GM19324 (cell line): ENCODE data around the gene RHBDD1.
A peak's percentile ranks its signal among the peaks of the same experiment; 100 is the strongest.

Experiments used
- ATAC-seq: cut with Tn5 transposase; IDR thresholded peaks from one replicate; pipeline ENCODE4 v1.9.1; 2021; ENCODE audit warnings: mild to moderate bottlenecking, moderate library complexity; ENCODE audit not compliant: unreplicated experiment, low FRiP score

The RHBDD1 gene

DNA sequence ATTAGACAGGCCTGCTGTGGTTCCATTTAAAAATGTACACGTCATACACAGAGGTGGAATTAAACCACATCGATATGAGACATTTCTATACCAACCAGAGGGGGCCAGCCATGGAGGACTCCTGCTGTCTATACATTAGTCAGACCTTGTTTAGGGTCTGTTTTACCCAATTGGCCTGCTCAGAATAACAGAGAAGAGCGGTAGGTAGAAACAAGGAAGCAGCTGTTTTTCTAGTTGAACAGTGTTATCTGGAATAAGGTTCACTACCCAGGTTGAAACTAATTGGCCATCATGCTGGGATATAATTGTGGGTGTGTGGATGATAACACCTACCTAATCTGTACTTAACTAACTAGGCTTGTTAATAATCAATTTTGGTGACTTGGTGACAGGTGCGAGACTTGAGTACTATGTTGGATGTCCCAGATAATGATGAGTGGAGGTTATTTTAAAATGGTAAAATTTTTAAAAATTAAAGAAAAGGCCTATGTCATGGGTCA lies 47.5 kb downstream of the RHBDD1 start:
- ATAC-seq, result no peak

DNA sequence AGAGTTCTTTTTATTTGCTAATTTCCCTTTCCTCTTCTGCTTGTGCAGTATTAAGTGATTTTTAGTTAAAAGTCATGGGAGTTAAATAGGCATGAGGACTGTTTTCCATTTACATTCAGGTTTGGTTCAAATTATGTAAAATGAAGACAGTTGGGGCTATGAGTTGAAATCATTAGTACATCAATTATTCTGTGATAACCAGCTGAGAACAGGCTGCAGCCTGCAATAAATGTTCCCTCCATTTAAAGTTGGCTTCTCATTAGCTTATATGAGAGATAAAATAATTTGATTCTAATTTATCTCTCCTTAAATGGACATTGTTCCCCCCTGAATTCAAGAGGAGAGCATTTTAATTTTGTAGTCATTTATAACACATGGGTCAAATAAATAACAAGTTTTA lies 48.3 kb downstream of the RHBDD1 start:
- no peak for ATAC-seq

DNA sequence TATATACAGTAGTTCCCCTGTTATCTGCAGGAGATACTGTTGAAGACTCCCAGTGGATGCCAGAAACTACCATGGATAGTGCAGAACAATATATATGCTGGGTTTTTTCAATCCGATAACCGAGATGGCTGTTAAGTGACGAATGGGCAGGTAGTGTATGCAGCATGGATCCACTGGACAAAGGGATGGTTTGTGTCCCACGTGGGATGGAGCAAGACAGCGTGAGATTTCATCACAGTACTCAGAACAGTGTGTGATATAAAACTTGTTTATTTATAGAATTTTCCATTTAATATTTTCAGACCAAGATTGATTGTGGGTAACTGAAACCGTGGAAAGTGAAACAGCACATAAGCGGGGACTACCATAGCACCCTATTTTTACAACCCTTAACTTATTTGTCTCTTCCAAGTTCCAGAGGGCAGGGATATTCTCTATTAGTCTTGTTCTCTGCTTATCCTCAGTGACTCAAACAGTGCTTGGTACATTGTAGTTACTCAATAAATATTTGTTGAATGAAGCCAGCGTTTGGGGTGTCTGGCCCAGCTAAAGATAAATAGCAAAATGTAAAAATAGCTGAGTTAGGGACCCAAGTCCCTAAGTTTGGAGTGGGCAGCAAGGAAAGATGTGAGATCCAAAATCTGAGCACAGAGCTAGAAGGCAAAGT lies 50.0 kb downstream of the RHBDD1 start:
- no peak for ATAC-seq

- ATAC-seq, result no peak
Observed at GRCh38 chr2:226887940-226888339, 52.1 kb downstream of the RHBDD1 start.

GRCh38 chr2:226888378-226888965 lies 52.6 kb downstream of the RHBDD1 start:
- ATAC-seq, result no peak

- no peak for ATAC-seq
Observed at GRCh38 chr2:226888971-226889370, 53.1 kb downstream of the RHBDD1 start.

- no peak for ATAC-seq
Observed at GRCh38 chr2:226890286-226890685, 54.4 kb downstream of the RHBDD1 start.

GRCh38 chr2:226891780-226892590 lies 56.1 kb downstream of the RHBDD1 start:
- ATAC-seq, result no peak

GRCh38 chr2:226892729-226893128 lies 56.9 kb downstream of the RHBDD1 start:
- ATAC-seq, result no peak

DNA sequence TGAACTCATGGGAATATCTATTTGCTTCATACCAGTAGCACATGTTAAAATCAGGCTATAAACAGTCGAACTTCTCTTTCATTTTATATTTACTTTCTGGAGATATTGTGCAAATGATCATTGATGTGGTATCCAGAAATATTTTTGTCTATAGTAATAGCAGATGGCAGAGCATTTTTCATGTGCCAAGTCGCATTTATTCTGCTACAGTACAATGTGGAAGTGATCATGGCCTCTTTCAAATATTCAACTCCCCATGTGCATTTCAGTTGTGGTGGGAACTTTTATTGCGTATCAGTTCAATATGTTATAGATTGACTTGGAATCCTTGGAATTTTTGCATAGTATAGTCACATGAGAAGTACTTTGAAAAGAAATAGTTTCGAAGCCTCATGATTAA lies 57.4 kb downstream of the RHBDD1 start:
- no peak for ATAC-seq

DNA sequence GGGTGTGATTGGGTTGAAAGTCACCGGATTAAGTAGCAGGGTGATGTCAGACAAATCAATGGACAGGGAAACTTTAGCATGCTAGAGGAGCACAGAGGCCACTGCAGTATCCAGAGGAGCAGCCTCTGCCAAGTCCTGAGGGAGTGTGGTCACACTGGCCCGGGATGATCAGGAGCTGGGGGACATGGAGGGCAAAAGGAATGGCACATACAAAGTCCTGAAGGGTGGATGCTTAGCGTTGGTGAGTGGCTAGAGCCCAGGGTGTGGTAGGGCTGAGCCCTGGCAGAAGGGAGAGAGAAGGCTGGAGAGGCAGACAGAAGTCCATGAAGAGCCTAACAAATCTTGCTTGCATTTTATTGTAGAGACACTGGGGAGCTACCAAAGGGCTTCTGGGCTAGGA lies 58.9 kb downstream of the RHBDD1 start:
- ATAC-seq, result no peak

GRCh38 chr2:226895579-226895978 lies 59.7 kb downstream of the RHBDD1 start:
- ATAC-seq, result no peak

- no peak for ATAC-seq
Observed at GRCh38 chr2:226898121-226898520, 62.3 kb downstream of the RHBDD1 start.

DNA sequence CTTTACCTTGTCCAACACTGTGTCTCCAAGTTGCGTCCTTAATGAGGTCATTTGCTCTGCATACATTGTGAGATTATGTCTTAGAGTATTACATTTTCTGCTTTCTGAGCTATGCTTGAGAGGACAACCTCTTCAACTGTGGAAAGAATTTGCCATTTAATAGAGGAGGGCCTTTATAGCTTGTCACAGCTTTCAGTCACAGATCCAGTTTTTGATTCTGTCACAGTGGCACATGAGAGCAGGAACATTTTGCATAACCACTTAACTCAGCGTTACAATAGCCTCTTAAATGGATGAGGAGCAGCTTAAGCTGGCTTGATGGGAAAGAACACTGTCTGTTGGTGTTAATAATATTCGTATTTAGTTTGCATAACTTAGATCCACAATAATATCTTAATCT lies 63.0 kb downstream of the RHBDD1 start:
- no peak for ATAC-seq

GRCh38 chr2:226902041-226902966 lies 66.5 kb downstream of the RHBDD1 start:
- ATAC-seq, result no peak

DNA sequence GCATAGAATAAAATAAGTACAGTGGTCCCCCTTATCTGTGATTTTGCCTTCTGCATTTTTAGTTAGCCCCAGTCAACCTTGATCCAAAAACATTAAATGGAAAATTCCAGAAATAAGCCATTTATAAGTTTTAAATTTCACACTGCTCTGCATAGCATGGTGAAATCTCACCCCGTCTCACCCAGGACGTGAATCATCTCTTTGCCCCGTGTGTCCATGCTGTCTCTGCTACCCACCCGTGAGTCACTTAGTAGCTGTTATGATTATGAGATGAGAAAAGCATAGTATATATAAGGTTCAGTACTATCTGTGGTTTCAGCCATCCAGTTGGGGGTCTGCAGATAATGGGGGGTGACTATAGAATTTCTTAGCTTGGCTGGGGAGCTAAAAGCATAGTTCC lies 67.3 kb downstream of the RHBDD1 start:
- ATAC-seq, result no peak

- ATAC-seq, result no peak
Observed at GRCh38 chr2:226904592-226904991, 68.7 kb downstream of the RHBDD1 start.

- ATAC-seq, result peak; percentile 32
Observed at GRCh38 chr2:226905718-226906117, 69.9 kb downstream of the RHBDD1 start.

DNA sequence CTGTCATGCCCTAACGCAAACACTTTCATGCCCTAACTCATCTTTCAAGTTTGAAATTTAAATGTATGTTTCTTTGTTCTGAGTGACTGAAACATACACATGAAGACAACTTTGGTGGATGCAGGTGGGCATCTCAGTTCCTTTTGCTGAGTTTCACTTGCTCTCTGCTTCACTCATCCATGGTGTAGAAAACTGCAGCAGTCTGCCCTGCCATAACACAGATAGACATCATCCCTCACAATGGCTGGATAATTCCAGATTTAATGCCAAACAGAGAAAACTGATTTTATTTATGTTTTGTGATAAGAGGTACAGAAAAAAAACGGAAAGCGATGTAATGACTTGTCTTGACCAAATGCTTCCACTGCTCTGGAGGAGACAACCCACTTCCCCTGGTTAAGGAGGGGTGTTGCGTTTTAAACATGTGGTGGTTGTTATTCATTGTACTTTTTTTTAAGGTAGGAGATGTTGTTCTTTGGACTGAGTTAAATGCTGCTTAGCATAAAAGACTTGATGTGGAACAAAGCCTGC lies 70.4 kb downstream of the RHBDD1 start:
- ATAC-seq, result peak; percentile 93

DNA sequence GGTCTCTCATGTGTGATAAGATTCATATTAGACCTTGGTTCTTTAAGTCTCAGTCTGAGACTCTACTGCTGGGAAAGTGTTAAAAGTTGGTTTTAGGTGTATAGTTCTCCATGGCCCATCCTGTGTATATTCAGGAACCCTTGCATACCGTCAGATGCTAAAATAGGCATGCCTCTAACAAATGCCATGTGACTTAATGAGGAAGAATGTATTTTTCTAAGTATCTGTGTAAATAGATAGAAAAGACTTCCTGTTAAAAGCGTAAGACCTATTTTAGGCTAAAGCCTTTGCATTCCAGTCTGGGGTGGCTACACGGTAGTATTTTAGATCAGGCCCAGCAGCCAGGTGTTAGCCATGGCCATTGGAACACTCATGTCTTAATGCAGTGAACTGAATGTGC lies 73.3 kb downstream of the RHBDD1 start:
- ATAC-seq, result no peak
